Measurements from ENCODE around the gene MC3R. TPM values are rescaled to one million over a fixed set of nuclear protein-coding genes. Genes with fewer than 3 reads are reported as not detected.
"Not testable (repeated sequence)": the region's sequence is repeated elsewhere in the genome, so short reads cannot be mapped to it uniquely, and the experiment has no call there.

MC3R gene
- total RNA-seq, result not detected

- Histone ChIP-seq H3K4me3 (ENCODE audit: low read length) (no peak within 1 kb of the TSS), H3K27me3 (ENCODE audit: insufficient read depth, low read length) (no peaks in the 10 kb centered on the region), H3K4me1 (ENCODE audit: insufficient read depth, low read length) (no peaks in the 10 kb centered on the region), H3K9me3 (ENCODE audit: low read depth, low read length) (no peaks in the 10 kb centered on the region)
These were observed at the start of gene MC3R for GRCh38 chr20:56247954-56248782. MC3R (plus strand) TSS chr20:56248732; CDS start chr20:56248844, 112 bp downstream.

GRCh38 chr20:56200456-56200855, 48.1 kb upstream of the MC3R start:
- Histone ChIP-seq H3K27me3 (ENCODE audit: insufficient read depth, low read length) (no peaks in the 10 kb centered on the region), H3K9me3 (ENCODE audit: low read depth, low read length) (peaks cover 15% of the 10 kb centered on the region), H3K4me3 (ENCODE audit: low read length) (no peak overlapping the region), H3K4me1 (ENCODE audit: insufficient read depth, low read length) (no peaks in the 10 kb centered on the region)

- Histone ChIP-seq H3K4me3 (ENCODE audit: low read length) (no peak overlapping the region), H3K27me3 (ENCODE audit: insufficient read depth, low read length) (no peaks in the 10 kb centered on the region), H3K9me3 (ENCODE audit: low read depth, low read length) (peaks cover 15% of the 10 kb centered on the region), H3K4me1 (ENCODE audit: insufficient read depth, low read length) (no peaks in the 10 kb centered on the region)
These were observed 45.9 kb upstream of the MC3R start for GRCh38 chr20:56202493-56203077.

GRCh38 chr20:56204206-56204605, 44.3 kb upstream of the MC3R start:
- Histone ChIP-seq H3K27me3 (ENCODE audit: insufficient read depth, low read length) (no peaks in the 10 kb centered on the region), H3K9me3 (ENCODE audit: low read depth, low read length) (peaks cover 15% of the 10 kb centered on the region), H3K4me1 (ENCODE audit: insufficient read depth, low read length) (no peaks in the 10 kb centered on the region), H3K4me3 (ENCODE audit: low read length) (no peak overlapping the region)

GRCh38 chr20:56205346-56205745, 43.2 kb upstream of the MC3R start:
- H3K4me1 ChIP-seq (ENCODE audit: insufficient read depth, low read length), result no peaks in the 10 kb centered on the region
- peaks cover 7% of the 10 kb centered on the region for H3K9me3 ChIP-seq (ENCODE audit: low read depth, low read length)
- no peak overlapping the region for H3K4me3 ChIP-seq (ENCODE audit: low read length)
- no peaks in the 10 kb centered on the region for H3K27me3 ChIP-seq (ENCODE audit: insufficient read depth, low read length)

GRCh38 chr20:56207656-56208055, 40.9 kb upstream of the MC3R start:
- Histone ChIP-seq H3K4me1 (ENCODE audit: insufficient read depth, low read length) (no peaks in the 10 kb centered on the region), H3K4me3 (ENCODE audit: low read length) (no peak overlapping the region), H3K27me3 (ENCODE audit: insufficient read depth, low read length) (no peaks in the 10 kb centered on the region), H3K9me3 (ENCODE audit: low read depth, low read length) (no peaks in the 10 kb centered on the region)

GRCh38 chr20:56208121-56208520, 40.4 kb upstream of the MC3R start:
- H3K9me3 ChIP-seq (ENCODE audit: low read depth, low read length), result no peaks in the 10 kb centered on the region
- H3K4me1 ChIP-seq (ENCODE audit: insufficient read depth, low read length), result no peaks in the 10 kb centered on the region
- no peaks in the 10 kb centered on the region for H3K27me3 ChIP-seq (ENCODE audit: insufficient read depth, low read length)
- no peak overlapping the region for H3K4me3 ChIP-seq (ENCODE audit: low read length)

- no peaks in the 10 kb centered on the region for H3K27me3 ChIP-seq (ENCODE audit: insufficient read depth, low read length)
- no peak overlapping the region for H3K4me3 ChIP-seq (ENCODE audit: low read length)
- H3K9me3 ChIP-seq (ENCODE audit: low read depth, low read length), result no peaks in the 10 kb centered on the region
- H3K4me1 ChIP-seq (ENCODE audit: insufficient read depth, low read length), result no peaks in the 10 kb centered on the region
These were observed 37.5 kb upstream of the MC3R start for GRCh38 chr20:56211051-56211450.

- Histone ChIP-seq H3K4me3 (ENCODE audit: low read length) (no peak overlapping the region), H3K9me3 (ENCODE audit: low read depth, low read length) (no peaks in the 10 kb centered on the region), H3K4me1 (ENCODE audit: insufficient read depth, low read length) (no peaks in the 10 kb centered on the region), H3K27me3 (ENCODE audit: insufficient read depth, low read length) (no peaks in the 10 kb centered on the region)
These were observed 36.4 kb upstream of the MC3R start for GRCh38 chr20:56212091-56212490.

GRCh38 chr20:56213321-56213720, 35.2 kb upstream of the MC3R start:
- Histone ChIP-seq H3K27me3 (ENCODE audit: insufficient read depth, low read length) (no peaks in the 10 kb centered on the region), H3K9me3 (ENCODE audit: low read depth, low read length) (no peaks in the 10 kb centered on the region), H3K4me1 (ENCODE audit: insufficient read depth, low read length) (no peaks in the 10 kb centered on the region), H3K4me3 (ENCODE audit: low read length) (no peak overlapping the region)

GRCh38 chr20:56215115-56215514, 33.4 kb upstream of the MC3R start:
- H3K4me1 ChIP-seq (ENCODE audit: insufficient read depth, low read length), result no peaks in the 10 kb centered on the region
- no peak overlapping the region for H3K4me3 ChIP-seq (ENCODE audit: low read length)
- H3K27me3 ChIP-seq (ENCODE audit: insufficient read depth, low read length), result no peaks in the 10 kb centered on the region
- H3K9me3 ChIP-seq (ENCODE audit: low read depth, low read length), result no peaks in the 10 kb centered on the region

- Histone ChIP-seq H3K4me3 (ENCODE audit: low read length) (no peak overlapping the region), H3K4me1 (ENCODE audit: insufficient read depth, low read length) (no peaks in the 10 kb centered on the region), H3K9me3 (ENCODE audit: low read depth, low read length) (no peaks in the 10 kb centered on the region), H3K27me3 (ENCODE audit: insufficient read depth, low read length) (no peaks in the 10 kb centered on the region)
These were observed 30.7 kb upstream of the MC3R start for GRCh38 chr20:56217829-56218228.

GRCh38 chr20:56221186-56221585, 27.3 kb upstream of the MC3R start:
- H3K9me3 ChIP-seq (ENCODE audit: low read depth, low read length); H3K4me1 ChIP-seq (ENCODE audit: insufficient read depth, low read length); H3K27me3 ChIP-seq (ENCODE audit: insufficient read depth, low read length); H3K4me3 ChIP-seq (ENCODE audit: low read length): not testable (repeated sequence)

- H3K9me3 ChIP-seq (ENCODE audit: low read depth, low read length), result no peaks in the 10 kb centered on the region
- no peaks in the 10 kb centered on the region for H3K27me3 ChIP-seq (ENCODE audit: insufficient read depth, low read length)
- H3K4me3 ChIP-seq (ENCODE audit: low read length), result no peak overlapping the region
- H3K4me1 ChIP-seq (ENCODE audit: insufficient read depth, low read length), result no peaks in the 10 kb centered on the region
These were observed 26.3 kb upstream of the MC3R start for GRCh38 chr20:56222201-56222600.

GRCh38 chr20:56222945-56223344, 25.6 kb upstream of the MC3R start:
- Histone ChIP-seq H3K4me3 (ENCODE audit: low read length) (no peak overlapping the region), H3K9me3 (ENCODE audit: low read depth, low read length) (no peaks in the 10 kb centered on the region), H3K4me1 (ENCODE audit: insufficient read depth, low read length) (no peaks in the 10 kb centered on the region), H3K27me3 (ENCODE audit: insufficient read depth, low read length) (no peaks in the 10 kb centered on the region)

- Histone ChIP-seq H3K9me3 (ENCODE audit: low read depth, low read length) (no peaks in the 10 kb centered on the region), H3K4me3 (ENCODE audit: low read length) (no peak overlapping the region), H3K27me3 (ENCODE audit: insufficient read depth, low read length) (no peaks in the 10 kb centered on the region), H3K4me1 (ENCODE audit: insufficient read depth, low read length) (no peaks in the 10 kb centered on the region)
These were observed 25.2 kb upstream of the MC3R start for GRCh38 chr20:56223352-56223751.

Data from mononuclear cell (primary cell).